Measurements from ENCODE around the gene CNN3. TPM values are rescaled to one million over a fixed set of nuclear protein-coding genes. Genes with fewer than 3 reads are reported as not detected.

The CNN3 gene
- total and polyA plus RNA-seq, 2 donors (not counting 1 experiment from before 2014, with no cell fraction given), result 2.3 to 17.2 TPM

DNA sequence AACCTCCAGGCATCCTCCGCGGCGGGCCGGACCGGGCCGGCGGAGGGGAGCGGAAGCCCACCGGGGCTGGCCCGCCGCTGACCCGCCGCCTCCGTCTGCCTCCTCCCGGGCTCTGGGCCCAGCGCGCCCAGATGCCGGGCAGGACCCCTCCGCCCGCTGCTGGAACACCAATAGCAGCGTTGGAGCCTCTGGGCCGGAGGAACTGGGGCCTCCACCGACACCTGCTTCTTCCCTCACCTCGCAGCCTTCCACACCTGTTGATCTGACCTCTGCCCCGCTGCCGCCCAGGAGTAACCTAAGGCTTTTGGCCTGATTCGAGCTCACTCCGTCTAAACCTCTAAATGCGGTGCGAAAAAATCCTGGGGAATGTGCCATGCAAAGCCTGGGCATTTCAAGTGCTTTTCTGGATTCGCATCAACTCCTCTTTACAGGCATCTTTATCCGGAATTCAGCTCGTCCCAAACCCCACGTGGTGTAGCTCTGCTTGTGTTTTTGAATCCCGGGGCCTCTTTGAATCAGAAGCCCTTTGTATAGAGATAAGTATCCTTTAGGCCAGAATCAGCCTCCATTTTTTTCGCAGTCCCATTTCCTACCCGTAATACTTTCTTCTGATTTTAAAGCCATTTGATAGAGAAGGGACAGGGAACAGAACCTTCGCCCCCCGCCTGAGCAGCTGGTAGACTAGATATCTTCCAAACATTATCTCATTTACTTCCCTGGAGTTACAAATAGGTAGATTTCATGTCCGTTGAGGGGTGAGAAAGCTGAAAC, 680 bp upstream of the CNN3 start:
- H3K36me3 ChIP-seq (replicated peaks in 1 of 2; ENCODE audit: control extremely low read depth in 1 of 2, control insufficient read depth in 1 of 2, extremely low read depth in 1 of 2, insufficient read depth in 2 of 2, low read length in 1 of 2), result no peaks in the 10 kb centered on the region
- H3K4me1 ChIP-seq (ENCODE audit: control insufficient read depth in 2 of 2, insufficient read depth in 2 of 2, low read length in 2 of 2), result peaks cover 24 to 28% of the 10 kb centered on the region in 2 donors
- 11% methylated on average over 31 of the region's 40 CpGs for WGBS (ENCODE audit: insufficient coverage)
- H3K4me3 ChIP-seq (ENCODE audit: control extremely low read depth in 1 of 5, extremely low read depth in 1 of 5, insufficient read depth in 1 of 5, low read depth in 2 of 5, low read length in 4 of 5), result peak overlapping the region in 4 of 5 experiments; percentile 38 to 67 (median 62)
- ChIA-PET CTCF (interaction anchor here (0.6 to 3.4 kb wide), 5 partner anchors 26 to 117 kb away, joined by 3 to 17 read pairs (median 7); no protein-coding TSS in a partner anchor), POLR2A (interaction anchor here (0.6 to 0.8 kb wide), 3 partner anchors 36 to 249 kb away, joined by 3 to 4 read pairs (median 3); no protein-coding TSS in a partner anchor)
- peak overlapping the region; percentile 70 for H3K9ac ChIP-seq (ENCODE audit: low read length)
- peak overlapping the region; percentile 90 for H2AFZ ChIP-seq (ENCODE audit: insufficient read depth, low read depth, low read length, poor library complexity, severe bottlenecking)
- no peaks in the 10 kb centered on the region for H3K79me2 ChIP-seq (ENCODE audit: control insufficient read depth, insufficient read depth, low read length)
- peaks cover 27% of the 10 kb centered on the region for H3K27me3 Mint-ChIP-seq
- ATAC-seq (ENCODE audit: low read depth), result no peak
- H3K4me3 Mint-ChIP-seq, result peak overlapping the region; percentile 92
- no peaks in the 10 kb centered on the region for H3K9me3 Mint-ChIP-seq (ENCODE audit: insufficient read depth)
- intact Hi-C loops (cut with micrococcal nuclease), result loop anchor here (1.0 to 5.0 kb wide), 6 partner anchors 36 to 1580 kb away; partner anchors contain the start of genes ABCD3, ALG14 and DR1
- DNase-seq, result no peak
- H4K20me1 ChIP-seq (ENCODE audit: control insufficient read depth, insufficient read depth, low read length, poor library complexity, severe bottlenecking), result no peaks in the 10 kb centered on the region
- H3K4me2 ChIP-seq (replicated peaks; ENCODE audit: low read depth, low read length, poor library complexity, severe bottlenecking), result peak overlapping the region; percentile 97
- peaks cover 26% of the 10 kb centered on the region for H3K4me1 Mint-ChIP-seq
- H3K27ac ChIP-seq (ENCODE audit: low read length in 2 of 2), result peak overlapping the region in 1 of 2 donors; percentile 82
- H3K27me3 ChIP-seq (replicated peaks in 1 of 4; ENCODE audit: control extremely low read depth in 1 of 4, control insufficient read depth in 3 of 4, insufficient read depth in 4 of 4, low read length in 3 of 4), result peaks cover 0 to 30% (median 9%) of the 10 kb centered on the region in 4 experiments
- no peak for TF ChIP-seq EZH2 (IDR thresholded peaks at IDR 0.05; ENCODE audit: borderline replicate concordance, insufficient read depth, low read depth, low read length, poor library complexity, severe bottlenecking)
- TF ChIP-seq, protein P1, sequence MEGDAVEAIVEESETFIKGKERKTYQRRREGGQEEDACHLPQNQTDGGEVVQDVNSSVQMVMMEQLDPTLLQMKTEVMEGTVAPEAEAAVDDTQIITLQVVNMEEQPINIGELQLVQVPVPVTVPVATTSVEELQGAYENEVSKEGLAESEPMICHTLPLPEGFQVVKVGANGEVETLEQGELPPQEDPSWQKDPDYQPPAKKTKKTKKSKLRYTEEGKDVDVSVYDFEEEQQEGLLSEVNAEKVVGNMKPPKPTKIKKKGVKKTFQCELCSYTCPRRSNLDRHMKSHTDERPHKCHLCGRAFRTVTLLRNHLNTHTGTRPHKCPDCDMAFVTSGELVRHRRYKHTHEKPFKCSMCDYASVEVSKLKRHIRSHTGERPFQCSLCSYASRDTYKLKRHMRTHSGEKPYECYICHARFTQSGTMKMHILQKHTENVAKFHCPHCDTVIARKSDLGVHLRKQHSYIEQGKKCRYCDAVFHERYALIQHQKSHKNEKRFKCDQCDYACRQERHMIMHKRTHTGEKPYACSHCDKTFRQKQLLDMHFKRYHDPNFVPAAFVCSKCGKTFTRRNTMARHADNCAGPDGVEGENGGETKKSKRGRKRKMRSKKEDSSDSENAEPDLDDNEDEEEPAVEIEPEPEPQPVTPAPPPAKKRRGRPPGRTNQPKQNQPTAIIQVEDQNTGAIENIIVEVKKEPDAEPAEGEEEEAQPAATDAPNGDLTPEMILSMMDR (IDR thresholded peaks at IDR 0.05), result no peak
- no peaks in the 10 kb centered on the region for H3K9me3 ChIP-seq (ENCODE audit: control extremely low read depth in 1 of 3, control insufficient read depth in 2 of 3, insufficient read depth in 1 of 3, low read length in 2 of 3)
- H3K27ac Mint-ChIP-seq, result peak overlapping the region; percentile 78

All from B cell (primary cell).